ENCODE data around the gene BHMT.
"Not testable (repeated sequence)": the region's sequence is repeated elsewhere in the genome, so short reads cannot be mapped to it uniquely, and the experiment has no call there.

The BHMT gene

GRCh38 chr5:79180449-79180848, 68.8 kb downstream of the BHMT start:
- DNase-seq, result not testable (repeated sequence)

DNA sequence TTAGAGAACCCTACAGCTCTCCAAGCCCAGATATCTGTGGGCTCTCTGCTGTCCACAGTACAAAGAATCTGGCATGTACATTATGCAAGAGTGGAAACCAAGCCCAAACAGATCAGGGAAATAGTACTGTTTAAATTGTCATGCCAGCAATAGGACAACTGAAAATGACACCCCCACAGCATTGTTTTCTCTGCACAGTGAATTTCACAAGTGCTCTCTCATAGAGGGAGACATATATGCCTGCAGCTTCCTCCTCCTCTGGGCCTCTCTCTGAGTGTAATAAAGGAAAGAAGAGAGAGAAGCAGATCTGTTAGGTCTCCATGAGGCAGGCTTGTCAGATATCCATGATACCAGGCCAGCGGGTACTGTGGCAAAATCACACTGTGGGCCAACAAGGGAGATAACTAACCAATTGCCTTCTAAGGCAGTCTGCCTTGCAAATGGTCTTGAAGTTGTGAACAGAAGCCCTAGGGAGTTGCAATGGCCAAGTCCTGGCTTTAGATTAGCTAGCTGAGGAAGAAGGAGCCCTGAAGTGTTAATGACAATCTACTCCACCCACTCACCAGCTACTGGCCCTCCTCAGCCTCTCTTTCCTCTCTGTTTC, 69.9 kb downstream of the BHMT start:
- DNase-seq, result no peak
